Activated T-cell treated with anti-CD3 and anti-CD28 coated beads for 1 hour (primary cell): ENCODE results near the gene TSKS.
"Not testable (repeated sequence)": the region's sequence is repeated elsewhere in the genome, so short reads cannot be mapped to it uniquely, and the experiment has no call there.

Source experiments
- DNase-seq: peaks from one replicate; pipeline ENCODE4 v3.0.0-alpha.2; 2020; ENCODE audit warnings: low read depth

TSKS gene

DNA sequence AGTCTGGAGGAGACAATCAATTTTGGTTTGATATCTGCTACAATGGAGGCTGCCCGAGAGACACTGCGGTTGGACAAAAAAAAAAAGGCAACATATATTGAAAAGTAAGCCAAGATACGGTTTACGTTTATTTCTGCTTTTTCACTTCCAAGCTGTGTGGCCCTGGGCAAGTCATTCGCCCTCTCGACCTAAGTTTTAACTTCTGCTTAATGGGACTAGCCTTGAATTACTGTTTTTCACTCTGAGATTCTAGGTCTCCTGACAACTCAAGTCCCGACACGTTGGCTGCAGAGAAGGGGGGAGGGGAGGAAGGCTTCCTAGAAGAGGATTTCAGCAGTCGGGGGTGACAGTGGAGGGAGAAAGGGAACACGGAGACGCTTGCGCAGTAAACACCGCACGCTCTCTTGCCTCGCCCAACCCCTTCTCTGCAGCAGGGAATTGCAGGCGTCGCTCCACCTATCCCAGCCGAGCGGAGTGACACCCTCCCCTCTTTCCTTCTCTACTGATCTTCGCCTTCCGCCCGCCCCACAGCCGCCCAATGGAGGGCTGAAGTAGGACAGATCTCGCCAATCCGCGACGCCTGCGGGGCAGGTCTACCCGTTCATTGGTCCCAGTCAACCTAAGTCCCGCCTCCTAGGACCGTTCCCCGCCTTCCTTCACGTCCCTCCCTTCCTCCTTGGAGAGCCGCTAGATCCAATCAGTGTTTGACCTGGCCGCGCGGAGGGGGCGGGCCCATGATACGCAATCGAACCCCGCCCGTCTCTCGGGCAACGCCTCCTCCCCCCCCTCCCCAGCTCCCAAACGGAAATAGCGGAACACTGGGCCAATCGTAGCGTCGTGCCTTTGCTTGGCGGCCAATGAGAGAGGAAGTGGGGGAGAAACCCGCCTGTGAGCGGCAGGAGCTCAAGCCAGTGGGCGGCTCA lies 3.2 kb upstream of the TSKS start:
- peak; percentile 97 for DNase-seq

DNA sequence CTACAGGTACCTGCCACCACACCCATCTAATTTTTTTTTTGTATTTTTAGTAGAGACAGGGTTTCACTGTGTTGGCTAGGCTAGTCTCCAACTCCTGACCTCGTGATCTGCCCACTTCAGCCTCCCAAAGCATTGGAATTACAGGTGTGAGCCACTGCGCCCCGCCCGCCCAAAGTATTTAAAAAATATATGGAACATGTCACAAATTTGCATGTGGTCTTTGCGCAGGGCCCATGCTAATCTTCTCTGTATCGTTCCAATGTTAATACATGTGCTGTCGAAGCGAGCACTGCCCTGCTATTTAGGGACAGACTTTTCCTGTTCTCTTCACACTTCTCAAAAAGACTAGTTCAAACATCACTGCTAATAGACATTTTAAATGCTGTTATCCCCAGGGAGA lies 1.2 kb upstream of the TSKS start:
- DNase-seq = no peak

DNA sequence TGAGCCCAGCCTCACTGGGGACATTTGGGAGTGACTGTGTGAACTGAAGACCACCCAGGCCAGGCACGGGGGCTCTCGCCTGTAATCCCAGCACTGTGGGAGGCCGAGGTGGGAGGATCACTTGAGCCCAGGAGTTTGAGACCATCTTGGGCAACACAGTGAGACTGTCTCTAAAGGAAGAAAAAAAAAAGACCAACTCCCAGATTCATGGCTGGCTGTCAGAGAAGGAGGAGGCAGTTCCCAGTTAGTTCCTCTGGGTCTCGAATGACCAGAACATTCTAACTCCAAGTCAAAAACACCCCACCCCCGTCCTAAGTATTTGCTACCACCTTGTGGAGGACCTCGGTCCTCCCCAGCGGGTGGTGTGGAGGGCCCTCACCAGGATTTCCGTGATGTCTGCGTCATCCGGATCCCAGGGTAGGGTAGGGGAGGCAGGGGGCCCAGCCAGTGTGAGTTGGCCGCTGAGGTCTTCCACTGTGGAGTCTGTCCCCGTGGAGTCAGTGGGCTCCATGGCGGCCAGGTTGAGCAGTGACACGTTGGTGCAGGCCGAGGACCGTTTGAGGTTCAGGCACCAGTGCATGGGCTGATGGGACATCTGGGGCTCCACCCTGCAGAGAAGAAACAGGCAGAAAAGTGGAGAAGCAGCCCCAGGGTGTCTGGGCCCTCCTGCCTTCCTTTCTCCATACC lies 1.3 kb downstream of the TSKS start:
- no peak for DNase-seq

DNA sequence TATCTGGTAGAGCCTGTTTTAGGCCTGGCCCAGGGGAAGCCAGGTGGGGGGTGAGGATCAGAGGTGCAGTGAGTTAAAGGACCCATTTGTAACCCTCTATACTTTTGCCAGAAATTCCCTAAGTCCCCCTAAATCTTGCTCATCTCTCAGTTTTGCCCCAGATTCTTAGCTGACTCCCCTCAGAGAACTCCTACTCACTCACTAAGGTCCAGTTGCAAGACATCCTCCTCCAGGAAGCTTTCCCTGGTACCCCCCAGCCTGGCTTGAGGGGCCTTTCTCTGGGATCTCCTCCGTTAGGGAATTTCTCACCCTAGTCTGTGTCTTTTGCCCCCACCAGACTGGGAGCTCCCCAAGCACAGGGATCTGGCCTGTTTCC lies 1.9 kb downstream of the TSKS start:
- no peak for DNase-seq

DNA sequence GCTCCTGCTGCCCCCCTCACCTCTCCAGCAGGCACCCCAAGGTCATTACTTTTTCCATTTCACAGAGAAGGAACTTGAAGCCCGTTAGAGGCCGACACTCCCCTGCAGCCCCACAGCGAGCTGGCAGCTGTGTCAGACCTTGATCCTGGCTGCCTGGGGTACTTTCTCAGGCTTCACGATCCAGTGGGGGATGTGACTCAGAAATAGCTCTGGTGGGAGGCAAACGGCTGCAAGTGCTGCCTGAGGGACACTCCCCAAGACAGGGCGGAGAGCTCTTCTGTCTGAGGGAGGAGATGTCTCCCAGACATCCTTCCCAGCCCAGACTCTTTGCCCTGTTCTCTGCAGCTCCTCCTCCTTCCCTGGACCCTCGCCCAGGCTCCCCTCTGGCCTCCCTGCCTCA lies 4.8 kb downstream of the TSKS start:
- no peak for DNase-seq

DNA sequence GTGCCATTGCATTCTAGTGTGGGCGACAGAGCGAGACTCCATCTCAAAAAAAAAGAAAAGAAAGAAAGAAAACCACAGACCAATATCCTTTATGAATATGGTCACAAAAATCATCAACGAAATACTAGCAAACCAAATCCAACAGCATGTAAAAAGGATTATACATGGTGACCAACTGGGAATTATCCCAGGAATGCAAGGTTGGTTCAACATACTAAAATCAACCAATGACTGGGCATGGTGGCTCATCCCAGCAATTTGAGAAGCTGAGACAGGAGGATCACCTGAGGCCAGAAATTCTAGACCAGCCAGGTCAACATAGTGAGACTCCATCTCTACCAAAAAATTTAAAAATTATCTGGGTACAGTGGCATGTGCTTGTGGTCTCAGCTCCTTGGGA lies 7.2 kb downstream of the TSKS start:
- no peak for DNase-seq

DNA sequence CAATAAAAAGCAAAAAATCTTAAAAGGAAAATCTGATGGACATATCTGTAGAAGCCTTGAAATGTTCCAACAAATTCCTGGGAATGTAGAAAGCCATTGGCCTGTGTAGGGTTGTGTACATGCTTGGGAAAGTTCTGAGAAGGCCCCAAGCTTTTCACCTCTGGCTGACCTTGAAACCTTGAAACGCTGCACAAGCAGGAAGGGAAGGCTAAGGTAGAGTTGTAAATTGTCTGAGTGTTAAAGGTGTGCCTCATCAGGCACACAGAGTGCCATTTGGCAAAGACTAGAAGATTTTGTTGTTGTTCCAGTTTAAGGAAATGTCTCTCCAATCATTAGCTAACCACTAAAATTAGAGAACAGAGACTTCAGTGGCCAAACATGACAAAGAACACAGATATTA lies 10.4 kb downstream of the TSKS start:
- no peak for DNase-seq

DNA sequence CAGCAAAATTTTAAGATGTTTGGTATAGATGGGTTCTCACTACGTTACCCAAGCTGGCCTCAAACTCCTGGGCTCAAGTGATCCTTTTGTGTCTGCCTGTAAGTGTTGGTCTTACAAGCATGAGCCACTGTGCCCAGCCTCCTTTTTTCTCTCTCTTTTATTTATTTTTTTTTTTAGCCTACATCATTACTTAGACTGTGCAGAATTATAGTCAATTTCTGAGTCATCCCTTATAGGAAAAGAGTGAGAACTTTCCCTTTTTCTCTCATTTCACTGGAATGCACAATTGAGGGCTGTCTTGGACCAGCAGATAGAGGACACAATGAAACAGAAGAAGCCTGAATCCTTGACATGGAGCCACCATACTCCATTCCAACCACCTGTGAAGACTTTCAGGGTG lies 13.3 kb downstream of the TSKS start:
- no peak for DNase-seq

DNA sequence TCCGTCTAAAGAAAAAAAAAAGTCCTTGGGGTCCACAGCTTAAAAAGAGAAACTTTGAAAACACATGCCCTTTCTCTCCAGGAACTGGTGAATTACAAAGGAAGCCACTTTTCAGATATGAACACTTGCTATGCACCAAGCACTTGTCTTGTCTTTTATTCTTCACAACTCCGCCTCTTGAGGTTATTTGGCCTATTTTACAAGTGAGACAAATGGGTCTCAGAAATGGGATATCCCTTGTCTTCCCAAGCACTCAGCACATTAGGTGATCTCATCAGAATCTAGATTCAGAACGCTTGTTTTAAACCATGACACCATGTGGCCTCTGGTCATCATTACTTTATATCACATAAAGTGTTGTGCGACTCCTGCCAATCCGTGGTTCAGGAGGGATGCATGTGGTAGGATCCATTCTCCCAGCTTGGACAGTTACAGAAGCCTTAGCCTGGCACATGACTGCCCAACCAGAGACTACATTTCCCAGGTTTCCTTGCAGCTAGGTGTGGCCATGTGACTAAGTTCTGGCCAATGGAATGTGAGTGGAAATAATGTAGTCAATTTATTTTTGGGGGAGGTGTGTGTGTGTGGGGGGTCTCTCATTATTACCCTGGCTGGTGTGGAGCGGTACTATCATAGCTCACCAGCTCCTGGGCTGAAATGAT lies 13.9 kb downstream of the TSKS start:
- DNase-seq = no peak

DNA sequence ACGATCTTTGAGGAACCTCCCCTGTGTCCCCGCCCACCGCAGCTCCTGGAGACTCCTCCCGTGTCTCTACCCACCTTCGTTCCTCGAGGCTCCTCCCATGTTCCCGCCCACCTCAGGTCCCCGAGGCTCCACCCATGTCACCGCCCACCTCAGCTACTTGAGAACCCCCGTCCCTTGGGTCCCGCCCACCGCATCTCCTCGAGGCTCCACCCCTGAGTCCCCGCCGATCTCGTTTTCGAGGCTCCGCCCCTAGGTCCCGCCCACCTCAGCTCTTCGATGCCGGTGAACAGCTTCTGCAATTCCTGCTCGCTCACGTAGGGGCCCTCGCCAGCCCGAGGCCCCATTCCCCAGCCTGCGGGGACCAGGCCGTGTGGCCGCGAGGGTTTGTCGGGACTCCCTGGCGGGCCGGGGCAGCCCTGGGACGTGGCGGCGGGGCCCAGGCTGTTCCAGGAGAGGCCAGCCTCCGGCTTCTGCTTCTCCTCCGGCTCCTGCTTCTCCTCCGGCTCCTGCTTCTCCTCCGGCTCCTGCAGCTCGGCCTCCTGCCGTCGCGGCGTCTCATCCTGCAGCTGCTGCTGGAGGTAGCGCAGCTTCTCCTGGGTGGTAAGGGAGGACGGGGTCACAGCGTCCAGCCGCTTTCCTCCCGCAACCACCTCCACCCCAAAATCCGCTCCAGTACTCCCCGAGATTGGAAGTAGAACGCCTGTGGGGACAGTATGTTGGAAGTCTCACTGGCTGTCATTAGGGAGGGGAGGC lies 16.7 kb downstream of the TSKS start:
- peak; percentile 19 for DNase-seq

DNA sequence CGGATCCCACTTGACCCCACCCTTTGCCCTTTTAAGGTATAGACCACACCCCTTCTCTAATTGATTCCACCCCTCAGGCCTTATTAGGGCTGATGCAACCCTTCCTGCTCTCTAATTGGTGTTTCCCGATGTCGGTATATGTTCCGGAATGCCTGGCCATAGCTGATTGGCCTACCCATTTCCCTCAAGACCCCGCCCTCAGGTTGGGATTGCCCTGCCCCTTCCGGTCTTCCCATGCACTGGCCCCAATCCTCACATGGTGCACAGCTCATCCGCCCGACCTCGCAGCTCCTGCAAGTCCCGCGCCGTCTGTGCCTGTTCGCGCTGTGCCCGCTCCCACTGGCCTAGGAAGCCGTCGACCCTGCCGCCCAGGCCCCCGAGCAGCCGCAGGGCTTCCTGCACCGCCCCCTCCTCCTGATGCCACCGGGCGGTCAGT lies 18.1 kb downstream of the TSKS start:
- DNase-seq = no peak

DNA sequence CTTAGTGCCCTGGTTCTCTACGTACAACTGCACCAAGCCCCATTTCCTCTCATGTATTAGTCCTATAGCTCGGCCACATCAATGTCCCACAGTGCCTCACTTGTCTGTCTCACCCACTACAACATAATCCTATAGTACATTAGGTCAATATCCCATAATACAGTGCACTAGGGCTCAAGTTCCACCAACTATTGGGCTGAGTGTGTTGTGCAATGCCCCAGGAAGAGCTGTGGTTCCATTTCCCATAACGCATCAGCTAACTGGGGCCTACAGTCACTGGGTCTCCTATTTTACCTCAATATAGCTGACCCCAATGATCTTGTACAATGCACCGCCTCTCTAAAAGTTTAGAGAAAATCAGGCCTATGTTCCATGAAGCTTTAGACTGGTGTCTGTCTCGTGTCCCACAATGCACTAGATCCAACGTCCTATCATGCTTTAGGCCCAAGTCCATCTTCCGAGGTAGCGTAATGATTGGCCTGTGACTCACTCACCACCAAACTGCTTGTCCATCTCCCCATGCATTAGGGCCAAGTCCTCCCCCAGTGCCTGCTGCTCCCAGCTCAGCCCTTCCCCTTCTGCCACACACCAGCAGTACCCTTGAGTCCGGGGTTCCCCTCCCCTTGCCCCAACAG lies 21.8 kb downstream of the TSKS start:
- no peak for DNase-seq

DNA sequence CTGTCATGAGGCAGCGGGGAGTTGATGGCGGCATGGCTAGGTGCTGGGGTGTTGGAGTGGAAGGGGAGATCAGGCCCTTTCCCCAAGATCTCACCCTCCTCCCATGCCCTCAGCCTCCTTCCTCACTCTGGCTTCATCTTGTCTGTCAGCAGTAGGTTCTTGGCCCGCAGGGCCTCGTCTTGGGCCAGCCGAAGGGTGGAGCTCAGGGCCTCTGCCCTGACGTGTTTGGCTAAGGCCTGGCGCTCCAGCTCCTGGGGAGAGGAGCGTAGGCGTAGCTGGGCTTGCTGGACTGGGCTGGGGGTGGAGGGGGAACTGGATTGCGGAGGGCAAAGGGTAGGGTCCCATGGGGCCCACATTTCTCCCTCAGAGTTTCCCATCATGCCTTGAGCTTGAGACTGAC lies 23.2 kb downstream of the TSKS start:
- no peak for DNase-seq

DNA sequence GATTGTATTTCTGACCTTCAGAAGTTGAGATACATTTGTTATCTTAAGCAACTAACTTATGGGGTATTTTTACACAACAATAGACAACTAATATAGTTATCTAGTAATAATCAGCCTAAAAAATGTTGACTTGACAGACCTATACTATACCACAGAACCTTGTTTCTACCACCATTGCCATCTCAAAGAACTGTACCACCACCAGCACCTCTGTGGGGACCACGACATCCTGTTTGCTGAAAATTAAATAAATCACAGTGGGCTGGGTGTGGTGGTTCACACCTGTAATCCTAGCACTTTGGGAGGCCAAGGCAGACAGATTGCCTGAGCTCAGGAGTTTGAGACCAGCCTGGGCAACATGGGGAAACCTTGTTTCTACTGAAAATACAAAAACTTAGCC lies 24.0 kb downstream of the TSKS start:
- no peak for DNase-seq

DNA sequence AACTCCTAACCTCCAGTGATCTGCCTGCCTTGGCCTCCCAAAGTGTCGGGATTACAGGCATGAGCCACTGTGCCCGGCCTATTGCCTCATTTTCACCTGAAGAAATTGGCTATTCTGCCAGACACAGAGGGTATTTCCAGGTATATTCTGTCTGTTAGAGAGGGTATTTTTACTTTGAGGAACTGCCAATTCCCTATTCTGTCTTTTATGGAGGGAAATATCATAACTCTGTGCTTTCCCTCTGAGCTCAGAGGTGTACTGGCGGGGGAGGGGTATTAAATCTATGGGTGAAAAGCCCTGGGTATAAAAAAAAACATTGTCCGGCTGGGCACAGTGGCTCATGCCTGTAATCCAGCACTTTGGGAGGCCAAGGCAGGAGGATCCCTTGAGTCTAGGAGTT lies 24.8 kb downstream of the TSKS start:
- DNase-seq = no peak

DNA sequence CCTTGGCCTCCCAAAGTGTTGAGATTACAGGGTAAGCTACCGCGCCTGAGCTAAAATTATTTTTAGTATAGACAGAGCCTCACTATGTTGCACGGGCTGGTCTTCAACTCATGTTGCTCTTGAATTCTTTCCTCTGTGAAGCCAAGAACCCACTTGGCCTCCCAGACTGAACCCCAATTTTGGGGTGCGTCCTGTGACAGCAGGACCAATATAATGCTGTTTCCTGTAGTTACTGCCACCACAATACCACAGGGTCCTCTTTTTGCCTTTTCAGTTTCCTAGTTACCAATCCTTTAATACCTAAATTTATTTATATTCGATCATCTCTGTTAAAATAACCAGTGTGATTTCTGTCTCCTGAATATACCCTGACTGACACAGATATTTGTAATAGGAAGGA lies 32.9 kb downstream of the TSKS start:
- DNase-seq = no peak

DNA sequence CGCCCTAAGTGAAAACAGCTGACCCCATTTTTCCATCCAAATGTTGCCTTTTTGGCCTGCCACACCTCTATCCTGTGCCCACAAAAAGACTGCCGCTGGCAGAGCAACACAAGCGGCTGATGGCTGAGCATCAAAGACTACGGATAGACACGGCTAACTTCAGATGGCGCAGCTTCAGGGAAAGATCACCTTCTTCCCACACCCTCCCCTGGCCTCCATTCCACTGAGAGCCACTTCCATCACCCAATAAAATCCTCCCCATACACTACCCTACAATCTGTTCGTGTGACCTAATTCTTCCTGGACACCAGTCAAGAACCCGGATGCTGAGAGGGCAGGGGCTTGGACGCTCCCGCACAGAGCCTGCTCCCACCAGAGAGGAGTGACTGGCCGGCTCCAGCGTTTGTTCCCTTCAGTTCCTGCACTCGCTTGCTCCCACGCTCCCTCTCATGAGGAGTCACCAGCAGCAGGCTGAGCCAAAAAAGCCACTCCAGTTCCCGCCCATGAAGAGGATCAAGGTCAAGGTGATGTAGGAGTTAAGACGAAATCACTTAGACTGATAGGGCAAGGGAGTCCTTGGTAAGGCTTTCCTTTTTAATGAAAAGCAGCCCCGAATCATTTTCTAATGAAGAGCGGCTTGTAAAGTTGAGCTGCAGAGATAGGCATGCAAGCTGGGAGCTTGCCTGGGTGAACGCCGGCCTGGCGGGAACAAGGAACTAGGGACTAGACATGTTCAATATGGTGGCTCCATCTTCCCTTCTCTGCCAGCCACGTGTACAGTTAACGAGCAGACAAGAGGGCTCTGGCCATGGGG lies 35.7 kb downstream of the TSKS start:
- DNase-seq = no peak

DNA sequence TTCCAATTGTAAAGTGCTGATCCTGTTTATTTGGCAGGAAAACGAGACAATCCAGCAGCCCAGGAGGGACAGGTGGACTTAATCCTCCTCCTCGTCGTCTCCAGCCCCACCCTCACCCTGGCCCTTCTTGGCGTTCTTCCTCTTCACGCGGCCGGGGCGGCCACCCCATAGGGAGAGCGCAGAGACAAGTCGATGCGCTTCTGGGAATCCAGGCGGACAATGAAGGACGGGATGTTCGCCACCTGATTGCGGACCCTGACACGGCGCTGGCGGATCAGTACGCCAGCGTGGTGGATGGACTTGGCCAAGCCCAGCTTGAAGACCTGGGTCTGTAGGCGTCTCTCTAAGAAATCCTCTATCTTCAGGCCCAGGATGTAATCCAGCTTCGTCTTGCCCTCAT lies 43.7 kb downstream of the TSKS start:
- not testable (repeated sequence) for DNase-seq

DNA sequence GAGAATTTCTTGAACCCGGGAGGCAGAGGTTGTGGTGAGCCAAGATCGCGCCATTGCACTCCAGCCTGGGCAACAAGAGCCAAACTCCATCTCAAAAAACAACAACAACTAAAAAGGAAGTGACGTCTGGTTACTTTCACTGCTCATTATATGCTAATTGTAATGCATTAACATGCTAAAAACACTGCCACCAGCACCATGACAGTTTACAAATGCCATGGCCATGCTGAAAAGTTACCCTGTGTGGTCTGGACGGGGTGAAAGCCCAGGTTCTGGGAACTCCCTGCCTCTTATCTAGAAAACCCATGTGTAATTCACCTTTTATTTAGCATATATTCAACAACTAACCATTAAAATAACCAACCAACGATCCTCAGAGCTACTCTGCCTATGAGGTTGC lies 44.1 kb downstream of the TSKS start:
- DNase-seq = no peak

DNA sequence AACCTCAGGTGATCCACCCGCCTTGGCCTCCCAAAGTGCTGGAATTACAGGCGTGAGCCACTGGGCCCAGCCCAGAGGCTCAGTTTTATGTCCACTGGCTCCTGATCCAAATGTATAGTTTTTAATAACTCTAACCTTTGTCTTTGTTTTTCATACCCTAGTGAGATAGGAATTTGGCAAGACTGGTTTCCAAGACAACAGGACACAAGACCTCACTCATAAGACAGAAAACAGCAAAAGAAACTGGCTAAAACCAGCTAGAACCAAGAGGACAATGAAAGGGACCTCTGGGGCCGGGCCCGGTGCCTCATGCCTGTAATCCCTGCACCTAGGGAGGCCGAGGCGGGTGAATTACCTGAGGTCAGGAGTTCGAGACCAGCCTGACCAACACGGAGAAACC lies 44.6 kb downstream of the TSKS start:
- no peak for DNase-seq

DNA sequence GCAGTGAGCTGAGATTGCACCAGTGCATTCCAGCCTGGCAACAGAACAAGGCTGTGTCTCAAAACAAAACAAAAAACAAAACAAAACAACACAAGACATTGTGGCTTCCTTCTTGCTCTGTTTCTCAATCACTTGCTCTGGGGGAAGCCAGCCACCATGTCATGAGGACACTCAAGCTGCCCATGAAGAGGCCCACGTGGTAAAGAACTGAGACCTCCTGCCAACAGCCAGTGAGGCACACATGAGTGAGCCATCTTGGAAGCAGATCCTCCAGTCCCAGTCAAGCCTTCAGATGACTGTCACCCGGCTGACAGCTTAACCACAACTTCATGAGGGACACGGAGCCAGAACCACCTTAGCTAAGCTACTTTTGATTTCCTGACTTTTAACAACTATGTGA lies 47.0 kb downstream of the TSKS start:
- DNase-seq = no peak
